ENCODE results near the gene KRTAP5-9.
"Not testable (repeated sequence)": the region's sequence is repeated elsewhere in the genome, so short reads cannot be mapped to it uniquely, and the experiment has no call there.

GRCh38 chr11:71537977-71538665 lies 10.1 kb upstream of the KRTAP5-9 start, which contains the start of gene KRTAP5-8:
- TF ChIP-seq CTCF, POLR2A (IDR thresholded peaks at IDR 0.05): not testable (repeated sequence)

Data from right lobe of liver (tissue), 4 donors.